SK-N-SH (cell line): ENCODE results near the gene TBC1D2B. TPM values are rescaled to one million over a fixed set of nuclear protein-coding genes. Genes with fewer than 3 reads are reported as not detected.

ENCODE experiments used
- CTCF ChIA-PET: fragments of 300-600, 350-600 bp; formaldehyde crosslinking; extraction: SDS; loops from one replicate; lab custom pipeline; 2021; lab: Yijun Ruan, JAX
- POLR2A ChIA-PET: fragments of 350-600 bp; sonication (Branson Sonifier 250); formaldehyde crosslinking; extraction: SDS; loops from one replicate; lab custom pipeline; 2020; ENCODE audit warnings: antibody characterized with exemption, inconsistent platforms; lab: Yijun Ruan, JAX
- DNase-seq: peaks from one replicate; pipeline ENCODE4 v3.0.0; 2012
- H2AFZ ChIP-seq: fragments of 200-600 bp; sonication (generic); 2 replicates; pipeline ENCODE4 v1.8.1; 2016; ENCODE audit warnings: antibody characterized with exemption, mild to moderate bottlenecking, low read depth
- H3F3A ChIP-seq: fragments of 200-600 bp; sonication (generic); replicated peaks from 2 replicates; pipeline ENCODE3; 2016; ENCODE audit warnings: antibody characterized with exemption, mild to moderate bottlenecking; ENCODE audit not compliant: insufficient read depth
- H3K27ac ChIP-seq, 2 experiments: fragments of 200-500 bp in 1 of 2; fragments of 200-600 bp in 1 of 2; sonication (Bioruptor generic) in 1 of 2; sonication (generic), shearing (Covaris generic) in 1 of 2; 2 replicates each; pipeline versions ENCODE4 v1.5.1 to v1.6.1; 2014 to 2016; ENCODE audit warnings: low read depth in 2 of 2, inconsistent platforms in 1 of 2, low read length in 1 of 2, mild to moderate bottlenecking in 1 of 2, mixed read lengths in 1 of 2
- H3K27me3 ChIP-seq: fragments of 200-600 bp; sonication (generic), shearing (Covaris generic); 2 replicates; pipeline ENCODE4 v1.6.1; 2016; ENCODE audit warnings: mixed run types; ENCODE audit not compliant: insufficient read depth
- H3K36me3 ChIP-seq, 2 experiments: fragments of 200-500 bp in 1 of 2; fragments of 200-600 bp in 1 of 2; sonication (Bioruptor generic) in 1 of 2; sonication (generic) in 1 of 2; replicated peaks in 1 of 2; 2 replicates each; pipeline versions ENCODE3 to v1.5.1; 2014 to 2016; ENCODE audit warnings: low read length in 1 of 2, mild to moderate bottlenecking in 1 of 2; ENCODE audit not compliant: insufficient read depth in 2 of 2, control insufficient read depth in 1 of 2
- H3K4me1 ChIP-seq, 2 experiments: fragments of 200-500 bp in 1 of 2; fragments of 200-600 bp in 1 of 2; sonication (Bioruptor generic) in 1 of 2; sonication (generic), shearing (Covaris generic) in 1 of 2; 2 replicates each; pipeline versions ENCODE4 v1.5.1 to v1.6.1; 2014 to 2016; ENCODE audit warnings: low read depth in 1 of 2, low read length in 1 of 2, mixed run types in 1 of 2; ENCODE audit not compliant: insufficient read depth in 2 of 2, control insufficient read depth in 1 of 2
- H3K4me2 ChIP-seq: fragments of 200-600 bp; sonication (generic), shearing (Covaris generic); 2 replicates; pipeline ENCODE4 v1.6.1; 2017; ENCODE audit warnings: mixed run types
- H3K4me3 ChIP-seq, 2 experiments: fragments of 200-500 bp in 1 of 2; fragments of 200-600 bp in 1 of 2; sonication (Bioruptor generic) in 1 of 2; sonication (generic), shearing (Covaris generic) in 1 of 2; 2 replicates each; pipeline versions ENCODE4 v1.5.1 to v1.8.1; 2014 to 2016; ENCODE audit warnings: low read depth in 2 of 2, inconsistent platforms in 1 of 2, low read length in 1 of 2, mild to moderate bottlenecking in 1 of 2, mixed read lengths in 1 of 2, moderate library complexity in 1 of 2
- H3K79me2 ChIP-seq: fragments of 200-600 bp; sonication (generic); 2 replicates; pipeline ENCODE4 v1.8.1; 2017; ENCODE audit warnings: mild to moderate bottlenecking; ENCODE audit not compliant: insufficient read depth
- H3K9ac ChIP-seq: fragments of 200-600 bp; sonication (generic); 2 replicates; pipeline ENCODE4 v1.6.1; 2017; ENCODE audit warnings: mixed run types
- H3K9me2 ChIP-seq: fragments of 200-600 bp; sonication (generic); 2 replicates; pipeline ENCODE4 v1.6.1; 2017; ENCODE audit warnings: mixed run types
- H3K9me3 ChIP-seq: fragments of 200-600 bp; sonication (generic); 2 replicates; pipeline ENCODE4 v1.6.1; 2017; ENCODE audit warnings: mixed run types, mild to moderate bottlenecking, moderate library complexity
- H4K20me1 ChIP-seq: fragments of 200-600 bp; sonication (generic); 2 replicates; pipeline ENCODE4 v1.6.1; 2017; ENCODE audit warnings: mild to moderate bottlenecking, mixed run types; ENCODE audit not compliant: insufficient read depth
- CHD2 ChIP-seq: fragments of 150-350 bp; IDR thresholded peaks from 2 replicates; pipeline ENCODE4 v1.6.1; 2018; ENCODE audit warnings: low read length; ENCODE audit not compliant: partially characterized antibody
- ELF1 ChIP-seq: IDR thresholded peaks from 2 replicates; pipeline ENCODE4 v1.4.0; 2012
- EP300 ChIP-seq, 2 experiments: IDR thresholded peaks; 2 replicates each; pipeline versions ENCODE4 v1.4.0 to v1.6.1; 2012; ENCODE audit warnings: borderline replicate concordance in 1 of 2, low read depth in 1 of 2, low read length in 1 of 2
- FOSL2 ChIP-seq: IDR thresholded peaks from 2 replicates; pipeline ENCODE4 v1.4.0; 2012; ENCODE audit warnings: low read depth, mild to moderate bottlenecking, moderate library complexity, borderline replicate concordance
- FOXJ3 ChIP-seq: sonication (generic); formaldehyde crosslinking; IDR thresholded peaks from 2 replicates; pipeline ENCODE4 v1.5.1; 2020; ENCODE audit warnings: mild to moderate bottlenecking, missing genetic modification reagents
- FOXM1 ChIP-seq: IDR thresholded peaks from 2 replicates; pipeline ENCODE4 v1.4.0; 2012; ENCODE audit warnings: low read depth, mild to moderate bottlenecking
- GABPA ChIP-seq: IDR thresholded peaks from 2 replicates; pipeline ENCODE4 v1.4.0; 2012; ENCODE audit warnings: low read depth, mild to moderate bottlenecking
- GATA2 ChIP-seq: sonication (generic); formaldehyde crosslinking; IDR thresholded peaks from 2 replicates; pipeline ENCODE4 v1.5.0; 2020; ENCODE audit warnings: mild to moderate bottlenecking, missing genetic modification reagents
- JUND ChIP-seq: IDR thresholded peaks from 2 replicates; pipeline ENCODE4 v1.4.0; 2012
- MEF2A ChIP-seq: IDR thresholded peaks from 2 replicates; pipeline ENCODE4 v1.4.0; 2012; ENCODE audit warnings: low read depth, borderline replicate concordance
- MXI1 ChIP-seq: IDR thresholded peaks from 2 replicates; pipeline ENCODE4 v1.6.1; 2012; ENCODE audit warnings: mild to moderate bottlenecking, low read depth, low read length, improper control_type of control experiment
- NFIC ChIP-seq: IDR thresholded peaks from 2 replicates; pipeline ENCODE4 v1.4.0; 2012; ENCODE audit warnings: borderline replicate concordance
- NRF1 ChIP-seq: IDR thresholded peaks from 2 replicates; pipeline ENCODE4 v1.6.1; 2012; ENCODE audit warnings: low read depth, mild to moderate bottlenecking, low read length
- RAD21 ChIP-seq: IDR thresholded peaks from 2 replicates; pipeline ENCODE4 v1.6.1; 2012; ENCODE audit warnings: mild to moderate bottlenecking, low read length
- RCOR1 ChIP-seq: fragments of 150-350 bp; IDR thresholded peaks from 2 replicates; pipeline ENCODE4 v1.6.1; 2017; ENCODE audit warnings: antibody characterized with exemption, low read length
- RFX5 ChIP-seq: IDR thresholded peaks from 2 replicates; pipeline ENCODE4 v1.6.1; 2012; ENCODE audit warnings: mild to moderate bottlenecking, improper control_type of control experiment, low read length
- RXRA ChIP-seq: IDR thresholded peaks from 2 replicates; pipeline ENCODE4 v1.4.0; 2012; ENCODE audit warnings: low read depth, mild to moderate bottlenecking, borderline replicate concordance
- SMC3 ChIP-seq: IDR thresholded peaks from 2 replicates; pipeline ENCODE4 v1.6.1; 2012; ENCODE audit warnings: low read depth, low read length, improper control_type of control experiment
- TAF1 ChIP-seq: IDR thresholded peaks from 2 replicates; pipeline ENCODE4 v1.6.1; 2012; ENCODE audit warnings: low read depth, mild to moderate bottlenecking, low read length, moderate library complexity, borderline replicate concordance
- TCF12 ChIP-seq: IDR thresholded peaks from 2 replicates; pipeline ENCODE4 v1.4.0; 2012
- TEAD4 ChIP-seq: IDR thresholded peaks from 2 replicates; pipeline ENCODE4 v1.4.0; 2012; ENCODE audit warnings: mild to moderate bottlenecking, borderline replicate concordance; ENCODE audit not compliant: insufficient read depth
- YY1 ChIP-seq: IDR thresholded peaks from 2 replicates; pipeline ENCODE4 v1.4.0; 2012; ENCODE audit warnings: low read depth, mild to moderate bottlenecking
- WGBS: methylation state at CpG from one replicate; pipeline ENCODE4 v1.1.6; 2017; ENCODE audit warnings: low lambda C conversion rate; 5-methylcytosine and 5-hydroxymethylcytosine counted together
- polyA plus RNA-seq, 3 experiments: library from polyadenylated mRNA; depleted of rRNA; stranded (reverse); fragments of >200 nt; gene quantifications; 2 replicates each; pipeline ENCODE4 v1.2.3, GENCODE V29; 2012
- TF ChIP-seq, protein P1 (sequence below): fragments of 150-350 bp; IDR thresholded peaks from 2 replicates; pipeline ENCODE4 v1.6.1; 2016; ENCODE audit warnings: mild to moderate bottlenecking, low read depth, low read length
- TF ChIP-seq, protein P2 (sequence below): IDR thresholded peaks from 2 replicates; pipeline ENCODE4 v1.4.0; 2012; ENCODE audit warnings: low read depth
- TF ChIP-seq, protein P3 (sequence below): IDR thresholded peaks from 2 replicates; pipeline ENCODE4 v1.4.0; 2012; ENCODE audit warnings: low read depth, borderline replicate concordance
- TF ChIP-seq, protein P4 (sequence below): fragments of 200-600 bp; sonication (generic); IDR thresholded peaks from 2 replicates; pipeline ENCODE4 v1.6.1; 2017; ENCODE audit warnings: antibody characterized with exemption, mild to moderate bottlenecking, moderate library complexity
- TF ChIP-seq, protein P5 (sequence below): fragments of 150-350 bp; IDR thresholded peaks from 2 replicates; pipeline ENCODE4 v1.6.1; 2017; ENCODE audit warnings: antibody characterized with exemption, low read length, low read depth, borderline replicate concordance

Gene TBC1D2B
- polyA plus RNA-seq, 1 of the 3 experiments (the other 2 are of a cell fraction): 19.0 TPM

DNA sequence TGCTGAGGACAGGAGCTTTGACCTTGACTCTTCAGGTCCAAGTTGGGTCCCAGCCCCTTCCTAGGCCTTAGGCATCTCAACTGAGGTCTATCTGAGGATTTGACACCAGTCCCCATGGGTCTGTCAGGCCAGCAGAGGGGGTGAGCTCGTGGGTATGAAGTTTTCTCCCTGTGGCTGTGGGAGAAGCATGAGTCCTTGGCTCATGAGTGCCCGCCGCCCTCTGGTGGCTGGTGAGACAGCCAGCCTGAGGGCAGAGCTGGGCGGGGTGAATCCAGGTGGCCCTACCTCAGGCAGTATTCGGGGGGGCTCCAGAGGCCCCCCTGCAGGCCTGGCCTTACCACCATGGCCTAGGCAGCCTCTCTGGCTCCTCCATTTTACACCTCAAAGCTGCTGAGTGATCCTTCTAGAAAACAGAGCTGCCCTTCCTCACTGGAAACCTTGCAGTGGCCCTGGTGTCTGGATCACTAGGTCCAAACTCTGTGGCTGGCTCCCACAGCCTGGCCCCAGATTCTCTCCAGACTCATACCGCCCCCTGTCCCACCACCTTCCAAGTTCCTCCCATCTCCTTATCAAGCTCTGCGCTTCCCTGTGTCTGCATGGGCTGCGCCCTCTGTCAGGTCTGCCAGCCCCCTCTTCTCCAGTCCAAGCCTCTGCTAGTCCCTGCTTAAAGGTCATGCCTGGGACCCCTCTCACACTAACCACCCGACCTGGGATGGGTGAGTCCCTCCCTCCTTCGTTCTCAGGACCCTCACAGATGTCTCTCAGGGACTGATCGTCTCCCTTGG, 31.0 kb upstream of the TBC1D2B start:
- Histone ChIP-seq H3K4me2 (no peak overlapping the region), H4K20me1 (no peaks in the 10 kb centered on the region), H3K27ac (no peak overlapping the region), H3K4me3 (peak overlapping the region in 1 of 2 experiments; percentile 4; a peak in 1 of 4 replicates), H3K9me3 (no peaks in the 10 kb centered on the region), H3K36me3 (no peaks in the 10 kb centered on the region), H3K4me1 (no peaks in the 10 kb centered on the region; a peak in 1 of 4 replicates), H3K9ac (no peak overlapping the region), H3K79me2 (no peaks in the 10 kb centered on the region), H3F3A (no peaks in the 10 kb centered on the region), H3K27me3 (no peaks in the 10 kb centered on the region), H2AFZ (no peak overlapping the region), H3K9me2 (no peaks in the 10 kb centered on the region)
- 44% methylated on average over 8 of the region's 11 CpGs for WGBS
- ChIA-PET POLR2A (interaction anchor here (1.0 to 1.4 kb wide), 5 partner anchors 103 to 149 kb away, joined by 3 to 7 read pairs (median 4); no protein-coding TSS in a partner anchor), CTCF (interaction anchor here (0.6 to 9.3 kb wide), 74 partner anchors 9 to 473 kb away, joined by 3 to 175 read pairs (median 4); partner anchors contain the start of genes ACSBG1, CIB2, IDH3A and SH2D7)
- peak; percentile 87 for DNase-seq
- TF ChIP-seq FOXM1 (no peak), RXRA (no peak), TAF1 (no peak), SMC3 (peak; percentile 99), RFX5 (no peak), FOXJ3 (CRISPR knock-in tag) (no peak), RAD21 (peak; percentile 88), GABPA (no peak), ELF1 (no peak), EP300 (IDR thresholded peaks at IDR 0.05; ENCODE audit: borderline replicate concordance in 1 of 2, low read depth in 1 of 2, low read length in 1 of 2) (no peak), NFIC (no peak), CHD2 (no peak), RCOR1 (no peak), MEF2A (no peak), NRF1 (0 out of 2 replicates have a peak, but pooled peaks have one; percentile 18), JUND (no peak), MXI1 (0 out of 2 replicates have a peak, but pooled peaks have one; percentile 20), FOSL2 (no peak), YY1 (no peak), GATA2 (CRISPR knock-in tag) (no peak), TEAD4 (no peak), TCF12 (no peak)
- TF ChIP-seq, protein P1, sequence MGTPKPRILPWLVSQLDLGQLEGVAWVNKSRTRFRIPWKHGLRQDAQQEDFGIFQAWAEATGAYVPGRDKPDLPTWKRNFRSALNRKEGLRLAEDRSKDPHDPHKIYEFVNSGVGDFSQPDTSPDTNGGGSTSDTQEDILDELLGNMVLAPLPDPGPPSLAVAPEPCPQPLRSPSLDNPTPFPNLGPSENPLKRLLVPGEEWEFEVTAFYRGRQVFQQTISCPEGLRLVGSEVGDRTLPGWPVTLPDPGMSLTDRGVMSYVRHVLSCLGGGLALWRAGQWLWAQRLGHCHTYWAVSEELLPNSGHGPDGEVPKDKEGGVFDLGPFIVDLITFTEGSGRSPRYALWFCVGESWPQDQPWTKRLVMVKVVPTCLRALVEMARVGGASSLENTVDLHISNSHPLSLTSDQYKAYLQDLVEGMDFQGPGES: peak; percentile 11; the same call in 1 of the 2 replicates
- TF ChIP-seq, protein P2, sequence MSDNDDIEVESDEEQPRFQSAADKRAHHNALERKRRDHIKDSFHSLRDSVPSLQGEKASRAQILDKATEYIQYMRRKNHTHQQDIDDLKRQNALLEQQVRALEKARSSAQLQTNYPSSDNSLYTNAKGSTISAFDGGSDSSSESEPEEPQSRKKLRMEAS: peak; percentile 45; the same call in 1 of the 2 replicates
- TF ChIP-seq, protein P3, sequence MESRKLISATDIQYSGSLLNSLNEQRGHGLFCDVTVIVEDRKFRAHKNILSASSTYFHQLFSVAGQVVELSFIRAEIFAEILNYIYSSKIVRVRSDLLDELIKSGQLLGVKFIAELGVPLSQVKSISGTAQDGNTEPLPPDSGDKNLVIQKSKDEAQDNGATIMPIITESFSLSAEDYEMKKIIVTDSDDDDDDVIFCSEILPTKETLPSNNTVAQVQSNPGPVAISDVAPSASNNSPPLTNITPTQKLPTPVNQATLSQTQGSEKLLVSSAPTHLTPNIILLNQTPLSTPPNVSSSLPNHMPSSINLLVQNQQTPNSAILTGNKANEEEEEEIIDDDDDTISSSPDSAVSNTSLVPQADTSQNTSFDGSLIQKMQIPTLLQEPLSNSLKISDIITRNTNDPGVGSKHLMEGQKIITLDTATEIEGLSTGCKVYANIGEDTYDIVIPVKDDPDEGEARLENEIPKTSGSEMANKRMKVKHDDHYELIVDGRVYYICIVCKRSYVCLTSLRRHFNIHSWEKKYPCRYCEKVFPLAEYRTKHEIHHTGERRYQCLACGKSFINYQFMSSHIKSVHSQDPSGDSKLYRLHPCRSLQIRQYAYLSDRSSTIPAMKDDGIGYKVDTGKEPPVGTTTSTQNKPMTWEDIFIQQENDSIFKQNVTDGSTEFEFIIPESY: no peak
- TF ChIP-seq, protein P4, sequence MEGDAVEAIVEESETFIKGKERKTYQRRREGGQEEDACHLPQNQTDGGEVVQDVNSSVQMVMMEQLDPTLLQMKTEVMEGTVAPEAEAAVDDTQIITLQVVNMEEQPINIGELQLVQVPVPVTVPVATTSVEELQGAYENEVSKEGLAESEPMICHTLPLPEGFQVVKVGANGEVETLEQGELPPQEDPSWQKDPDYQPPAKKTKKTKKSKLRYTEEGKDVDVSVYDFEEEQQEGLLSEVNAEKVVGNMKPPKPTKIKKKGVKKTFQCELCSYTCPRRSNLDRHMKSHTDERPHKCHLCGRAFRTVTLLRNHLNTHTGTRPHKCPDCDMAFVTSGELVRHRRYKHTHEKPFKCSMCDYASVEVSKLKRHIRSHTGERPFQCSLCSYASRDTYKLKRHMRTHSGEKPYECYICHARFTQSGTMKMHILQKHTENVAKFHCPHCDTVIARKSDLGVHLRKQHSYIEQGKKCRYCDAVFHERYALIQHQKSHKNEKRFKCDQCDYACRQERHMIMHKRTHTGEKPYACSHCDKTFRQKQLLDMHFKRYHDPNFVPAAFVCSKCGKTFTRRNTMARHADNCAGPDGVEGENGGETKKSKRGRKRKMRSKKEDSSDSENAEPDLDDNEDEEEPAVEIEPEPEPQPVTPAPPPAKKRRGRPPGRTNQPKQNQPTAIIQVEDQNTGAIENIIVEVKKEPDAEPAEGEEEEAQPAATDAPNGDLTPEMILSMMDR: peak; percentile 93
- TF ChIP-seq, protein P5, sequence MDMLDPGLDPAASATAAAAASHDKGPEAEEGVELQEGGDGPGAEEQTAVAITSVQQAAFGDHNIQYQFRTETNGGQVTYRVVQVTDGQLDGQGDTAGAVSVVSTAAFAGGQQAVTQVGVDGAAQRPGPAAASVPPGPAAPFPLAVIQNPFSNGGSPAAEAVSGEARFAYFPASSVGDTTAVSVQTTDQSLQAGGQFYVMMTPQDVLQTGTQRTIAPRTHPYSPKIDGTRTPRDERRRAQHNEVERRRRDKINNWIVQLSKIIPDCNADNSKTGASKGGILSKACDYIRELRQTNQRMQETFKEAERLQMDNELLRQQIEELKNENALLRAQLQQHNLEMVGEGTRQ: no peak
